Peyer's patch (tissue), 4 donors: ENCODE measurements around the gene ATRN. TPM values are rescaled to one million over a fixed set of nuclear protein-coding genes. Genes with fewer than 3 reads are reported as not detected.

ENCODE experiments used
- DNase-seq, 3 donors: peaks; one replicate each; pipeline ENCODE4 v3.0.0-alpha.2; 2017 to 2019
- H3K27ac ChIP-seq, 4 donors: fragments of 200-600 bp; sonication (generic); one replicate each; pipeline ENCODE4 v1.5.1; 2016 to 2019
- H3K27me3 ChIP-seq, 2 donors: fragments of 200-600 bp; sonication (generic); one replicate each; pipeline ENCODE4 v1.5.1; 2019
- H3K36me3 ChIP-seq, 3 donors: fragments of 200-600 bp; sonication (generic); one replicate each; pipeline ENCODE4 v1.5.1; 2016 to 2019
- H3K4me1 ChIP-seq, 4 donors: fragments of 200-600 bp; sonication (generic); one replicate each; pipeline ENCODE4 v1.5.1; 2016 to 2019
- H3K4me3 ChIP-seq, 4 donors: fragments of 200-600 bp; sonication (generic); 1 replicate in 3 of 4; 2 replicates in 1 of 4; pipeline ENCODE4 v1.5.1; 2016 to 2019; ENCODE audit warnings: mild to moderate bottlenecking in 1 of 4
- H3K9me3 ChIP-seq, 4 donors: fragments of 200-600 bp; sonication (generic); one replicate each; pipeline ENCODE4 v1.5.1; 2016 to 2019; ENCODE audit warnings: mild to moderate bottlenecking in 1 of 4
- POLR2A ChIP-seq, 2 donors: fragments of 450-650 bp; IDR thresholded peaks; one replicate each; pipeline ENCODE4 v1.5.1; 2017; ENCODE audit warnings: antibody characterized with exemption in 2 of 2, mild to moderate bottlenecking in 2 of 2, moderate library complexity in 2 of 2
- total RNA-seq, 4 donors: library from RNA; depleted of rRNA; stranded (reverse); fragments of >200 nt; gene quantifications; one replicate each; pipeline ENCODE4 v1.1.0, GENCODE V29; 2016
- TF ChIP-seq, protein P1 (sequence below), 6 experiments: fragments of 450-650 bp in 4 of 6; fragments of 200-600 bp in 2 of 6; sonication (generic) in 1 of 6; IDR thresholded peaks; one replicate each; pipeline ENCODE4 v1.5.1; 2017 to 2019; ENCODE audit warnings: antibody characterized with exemption in 6 of 6, mild to moderate bottlenecking in 3 of 6, moderate library complexity in 1 of 6

ATRN gene
- total RNA-seq, 4 donors from 2014 or later = 14.9 to 99.5 (median 54.9) TPM

DNA sequence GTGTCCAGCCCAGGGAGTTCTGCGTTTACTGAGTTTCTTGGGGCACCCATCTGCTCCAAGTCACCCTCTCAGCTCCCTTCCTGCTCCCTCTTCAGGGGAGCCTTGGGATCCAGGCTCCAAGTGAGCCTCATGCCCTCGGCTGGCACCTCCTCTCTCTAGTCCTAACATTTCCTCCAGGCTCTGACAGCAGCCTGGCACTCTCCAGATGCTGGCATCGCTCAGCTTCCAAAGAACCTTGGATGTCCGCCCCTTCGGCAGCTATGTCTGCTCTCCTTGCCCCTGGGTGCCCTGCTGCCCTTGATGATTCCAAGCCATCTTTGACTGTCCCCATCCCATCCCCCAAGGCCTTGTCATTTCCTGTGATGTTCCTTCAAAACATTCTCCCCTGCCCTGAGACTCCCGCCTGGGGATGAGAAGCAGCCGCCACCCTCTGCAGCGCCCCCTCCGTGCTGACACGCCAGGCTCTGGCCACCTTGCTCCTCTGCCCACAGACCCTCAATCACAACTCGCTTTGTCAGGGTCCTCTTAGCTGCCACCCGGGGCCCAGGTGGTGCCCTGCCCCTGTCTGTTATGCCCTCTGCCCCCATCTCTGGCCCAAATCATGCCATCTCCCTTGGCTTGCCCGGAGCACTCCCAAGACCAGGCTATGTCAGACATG lies 199.0 kb downstream of the ATRN start:
- Histone ChIP-seq H3K27ac (no peak overlapping the region), H3K4me1 (peaks cover 0 to 6% (median 2%) of the 10 kb centered on the region in 4 donors), H3K4me3 (no peak overlapping the region), H3K27me3 (peaks cover 0 to 5% of the 10 kb centered on the region in 2 donors), H3K36me3 (no peaks in the 10 kb centered on the region), H3K9me3 (no peaks in the 10 kb centered on the region)
- no peak for DNase-seq
- TF ChIP-seq, protein P1, sequence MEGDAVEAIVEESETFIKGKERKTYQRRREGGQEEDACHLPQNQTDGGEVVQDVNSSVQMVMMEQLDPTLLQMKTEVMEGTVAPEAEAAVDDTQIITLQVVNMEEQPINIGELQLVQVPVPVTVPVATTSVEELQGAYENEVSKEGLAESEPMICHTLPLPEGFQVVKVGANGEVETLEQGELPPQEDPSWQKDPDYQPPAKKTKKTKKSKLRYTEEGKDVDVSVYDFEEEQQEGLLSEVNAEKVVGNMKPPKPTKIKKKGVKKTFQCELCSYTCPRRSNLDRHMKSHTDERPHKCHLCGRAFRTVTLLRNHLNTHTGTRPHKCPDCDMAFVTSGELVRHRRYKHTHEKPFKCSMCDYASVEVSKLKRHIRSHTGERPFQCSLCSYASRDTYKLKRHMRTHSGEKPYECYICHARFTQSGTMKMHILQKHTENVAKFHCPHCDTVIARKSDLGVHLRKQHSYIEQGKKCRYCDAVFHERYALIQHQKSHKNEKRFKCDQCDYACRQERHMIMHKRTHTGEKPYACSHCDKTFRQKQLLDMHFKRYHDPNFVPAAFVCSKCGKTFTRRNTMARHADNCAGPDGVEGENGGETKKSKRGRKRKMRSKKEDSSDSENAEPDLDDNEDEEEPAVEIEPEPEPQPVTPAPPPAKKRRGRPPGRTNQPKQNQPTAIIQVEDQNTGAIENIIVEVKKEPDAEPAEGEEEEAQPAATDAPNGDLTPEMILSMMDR (IDR thresholded peaks at IDR 0.05) = no peak
- no peak for TF ChIP-seq POLR2A (IDR thresholded peaks at IDR 0.05)

DNA sequence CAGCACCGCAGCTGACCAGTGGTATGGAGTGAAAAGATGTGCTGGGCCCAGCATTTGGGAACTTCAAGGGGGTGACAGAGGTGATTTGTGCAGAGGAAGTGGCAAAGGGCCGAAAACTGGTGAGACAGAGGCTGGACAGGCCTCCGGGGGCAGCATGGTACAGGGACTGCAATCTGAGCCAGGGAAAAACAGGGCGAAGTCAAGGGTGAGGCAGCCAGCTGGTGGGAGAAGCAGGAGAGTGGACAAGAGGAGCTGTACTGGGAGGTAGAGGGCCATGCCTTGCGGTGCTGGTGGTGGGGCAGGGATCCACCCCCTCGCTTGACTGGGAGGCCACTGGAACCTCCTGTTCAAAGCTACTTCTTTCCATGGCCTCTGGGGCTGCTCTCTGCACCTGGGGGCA lies 199.7 kb downstream of the ATRN start:
- DNase-seq = no peak
- Histone ChIP-seq H3K36me3 (no peaks in the 10 kb centered on the region), H3K27me3 (peaks cover 0 to 5% of the 10 kb centered on the region in 2 donors), H3K4me3 (no peak overlapping the region), H3K4me1 (peaks cover 0 to 6% (median 2%) of the 10 kb centered on the region in 4 donors), H3K27ac (no peak overlapping the region), H3K9me3 (no peaks in the 10 kb centered on the region)
- TF ChIP-seq, protein P1 (IDR thresholded peaks at IDR 0.05) = no peak

DNA sequence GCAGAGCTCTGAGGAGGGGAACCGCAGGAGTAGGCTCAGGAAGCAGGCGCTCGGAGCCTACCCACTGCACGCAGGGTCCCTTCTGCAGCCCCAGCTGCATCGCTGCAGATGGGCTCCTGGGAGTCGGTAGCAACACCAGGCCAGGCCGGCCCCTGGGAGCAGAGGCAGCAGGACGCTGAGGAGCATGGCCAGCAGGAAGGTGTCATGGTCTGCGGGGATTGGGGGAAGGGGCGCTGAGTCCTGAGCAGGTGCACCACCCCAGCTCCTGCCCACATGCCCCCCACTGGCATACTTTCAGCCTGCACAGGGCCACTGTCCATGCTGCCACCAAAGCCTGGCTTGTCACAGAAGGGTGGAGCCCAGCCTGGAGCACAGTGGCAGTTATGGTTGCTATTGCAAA lies 200.1 kb downstream of the ATRN start:
- Histone ChIP-seq H3K27me3 (peaks cover 0 to 5% of the 10 kb centered on the region in 2 donors), H3K4me1 (peaks cover 0 to 6% (median 2%) of the 10 kb centered on the region in 4 donors), H3K9me3 (no peaks in the 10 kb centered on the region), H3K36me3 (no peaks in the 10 kb centered on the region), H3K27ac (no peak overlapping the region), H3K4me3 (no peak overlapping the region)
- TF ChIP-seq POLR2A (IDR thresholded peaks at IDR 0.05) = no peak
- TF ChIP-seq, protein P1 (IDR thresholded peaks at IDR 0.05) = no peak
- DNase-seq = no peak

DNA sequence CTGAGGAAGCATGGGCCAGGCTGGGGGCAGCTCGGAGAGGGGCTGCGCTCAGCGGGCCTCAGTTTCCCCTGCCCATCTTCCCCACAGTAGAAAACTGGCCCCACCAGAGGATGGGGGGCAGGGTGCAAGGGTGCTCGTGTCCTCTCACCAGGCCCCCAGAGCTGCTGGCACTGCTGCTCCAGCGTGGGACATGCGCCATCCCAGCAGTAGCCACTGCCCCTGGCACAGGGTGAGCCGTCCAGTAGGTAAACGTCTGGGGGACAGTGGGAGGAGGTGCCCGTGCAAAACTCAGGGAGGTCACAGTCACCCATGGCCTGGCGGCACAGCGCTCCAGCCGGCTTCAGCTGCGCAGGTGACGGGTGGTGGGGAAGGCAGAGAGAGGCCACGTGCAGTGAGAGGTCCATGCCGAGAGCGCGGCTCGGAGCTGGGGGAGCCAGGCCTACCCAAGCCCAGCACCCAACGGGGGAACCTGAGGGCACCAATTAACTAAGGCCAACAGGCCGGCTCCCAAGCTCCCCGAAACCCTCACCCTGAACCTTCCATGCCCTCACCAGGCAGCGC lies 201.2 kb downstream of the ATRN start:
- peaks cover 0 to 5% of the 10 kb centered on the region in 2 donors for H3K27me3 ChIP-seq
- DNase-seq = no peak
- H3K9me3 ChIP-seq = no peaks in the 10 kb centered on the region
- no peaks in the 10 kb centered on the region for H3K36me3 ChIP-seq
- H3K4me3 ChIP-seq = no peak overlapping the region
- H3K4me1 ChIP-seq = peaks cover 0 to 10% (median 2%) of the 10 kb centered on the region in 4 donors
- no peak overlapping the region for H3K27ac ChIP-seq
- TF ChIP-seq, protein P1 (IDR thresholded peaks at IDR 0.05) = no peak
- no peak for TF ChIP-seq POLR2A (IDR thresholded peaks at IDR 0.05)

DNA sequence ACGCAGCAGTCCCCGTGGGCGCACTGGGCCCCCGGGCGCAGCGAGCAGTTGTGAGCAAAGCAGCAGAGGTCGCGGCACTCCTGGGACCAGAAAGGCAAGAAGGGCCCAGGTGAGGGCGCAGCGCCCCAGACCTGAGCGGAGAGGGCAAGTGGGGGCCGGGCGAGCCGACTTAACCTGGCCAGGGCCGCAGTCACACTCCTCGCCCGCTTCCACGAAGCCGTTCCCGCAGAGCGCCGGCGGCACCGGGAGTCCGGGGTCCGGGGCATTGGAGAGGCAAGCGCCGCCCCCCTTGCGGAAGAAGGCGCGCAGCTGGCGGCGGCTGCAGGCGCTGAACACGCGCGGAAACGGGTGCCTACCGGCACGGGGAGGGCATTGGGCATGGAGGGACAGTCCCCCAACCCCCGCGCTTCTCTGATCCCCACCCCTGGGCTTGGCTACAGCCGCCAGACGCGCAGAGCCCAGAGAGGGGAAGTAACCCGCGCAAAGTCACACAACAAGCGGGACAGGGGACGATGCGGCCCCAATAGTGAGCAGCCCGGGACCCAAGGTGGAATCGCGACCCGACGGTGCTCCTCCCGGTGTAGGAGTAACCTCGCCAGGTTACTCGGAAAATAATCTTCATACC lies 201.8 kb downstream of the ATRN start:
- no peak for TF ChIP-seq POLR2A (IDR thresholded peaks at IDR 0.05)
- TF ChIP-seq, protein P1 (IDR thresholded peaks at IDR 0.05) = no peak
- Histone ChIP-seq H3K27ac (no peak overlapping the region), H3K4me3 (no peak overlapping the region), H3K27me3 (peaks cover 0 to 5% of the 10 kb centered on the region in 2 donors), H3K36me3 (no peaks in the 10 kb centered on the region), H3K9me3 (no peaks in the 10 kb centered on the region), H3K4me1 (peaks cover 0 to 16% (median 2%) of the 10 kb centered on the region in 4 donors)
- no peak for DNase-seq
